ENCODE data around the gene MTMR1.

The MTMR1 gene

GRCh38 chrX:150763303-150763797, 70.2 kb downstream of the MTMR1 start:
- no peak for DNase-seq (ENCODE audit: low read depth)

DNA sequence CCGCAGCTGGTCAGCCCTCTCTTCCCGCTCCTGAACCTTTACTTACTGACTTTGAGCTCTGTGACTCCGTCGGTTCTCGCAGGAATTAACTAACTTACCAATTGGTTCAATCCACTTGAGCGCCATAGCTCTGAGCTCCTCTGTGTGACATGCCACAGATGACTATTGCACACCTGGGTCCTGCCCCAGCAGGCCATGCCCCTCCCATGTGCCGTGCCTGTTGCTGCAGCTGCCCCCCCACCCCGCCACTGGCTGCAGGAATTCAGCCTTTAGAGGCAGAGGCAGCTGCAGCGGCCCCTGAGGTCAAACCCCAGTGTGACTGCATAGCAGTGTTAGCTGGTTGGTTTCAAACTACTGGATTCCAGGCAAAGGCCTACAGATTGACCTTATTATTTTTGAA, 70.6 kb downstream of the MTMR1 start:
- no peak for DNase-seq (ENCODE audit: low read depth)

GRCh38 chrX:150765237-150765636, 72.0 kb downstream of the MTMR1 start:
- DNase-seq (ENCODE audit: low read depth) = no peak

DNA sequence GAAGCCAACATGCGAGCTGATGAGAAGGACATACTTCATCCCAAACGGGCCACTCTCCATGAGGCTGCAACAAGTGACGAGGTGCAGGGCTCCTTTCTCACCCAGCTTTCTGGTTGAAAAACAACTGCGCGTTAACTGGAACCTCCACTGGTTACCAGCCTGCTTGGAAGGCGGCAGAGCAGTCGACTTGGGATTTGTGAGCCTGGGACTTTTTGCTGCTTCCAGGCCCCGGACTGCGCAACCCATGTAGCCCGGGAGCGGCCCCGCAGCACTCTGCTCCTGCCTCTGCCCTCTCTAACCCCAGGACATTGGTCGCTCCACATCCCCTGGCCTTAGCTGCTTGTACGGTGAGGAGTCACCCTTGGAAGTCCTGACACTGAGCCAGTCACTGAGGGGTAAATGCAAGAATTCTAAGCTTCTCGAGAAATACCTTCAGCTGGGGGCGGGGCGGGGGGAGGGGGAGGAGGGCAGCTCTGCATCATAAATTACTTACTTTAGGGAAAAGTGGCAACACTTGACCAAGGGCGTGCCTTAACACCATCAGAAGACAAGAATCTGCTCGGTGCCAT, 72.7 kb downstream of the MTMR1 start:
- no peak for DNase-seq (ENCODE audit: low read depth)

DNA sequence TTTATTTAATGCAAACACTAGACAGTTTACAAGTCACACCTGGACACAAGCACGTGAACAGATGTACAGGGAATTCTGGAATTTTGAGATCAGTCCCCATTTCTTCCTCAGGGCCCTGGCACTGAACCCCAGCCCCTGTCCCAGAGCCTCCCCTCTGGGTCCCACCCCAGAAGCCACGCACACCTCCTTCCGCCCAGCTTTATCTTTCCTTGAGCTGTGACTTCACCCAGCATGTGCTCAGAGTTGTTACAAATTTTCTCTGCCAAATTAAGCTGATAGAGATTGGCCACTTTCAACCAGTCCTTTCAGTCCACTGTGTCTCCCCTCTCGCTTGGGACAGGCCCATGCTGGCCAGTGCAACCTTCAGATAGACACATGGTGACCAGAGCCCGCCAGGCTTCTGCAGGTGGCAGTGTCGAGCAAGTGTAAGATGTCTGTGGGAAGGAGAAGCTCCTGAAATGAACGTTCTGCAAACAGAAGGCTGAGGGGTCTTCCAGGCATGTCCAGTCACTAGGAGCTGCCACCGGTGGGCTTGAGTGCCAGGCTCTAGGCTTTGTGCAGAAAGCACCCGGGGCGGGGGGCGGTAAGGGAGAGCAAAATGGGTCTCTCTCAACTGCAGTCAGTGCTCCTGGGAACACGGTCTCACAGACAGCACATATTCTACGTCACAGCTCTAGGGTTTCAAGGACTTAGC, 73.3 kb downstream of the MTMR1 start:
- DNase-seq (ENCODE audit: low read depth) = no peak

- DNase-seq (ENCODE audit: low read depth) = no peak
Measured at GRCh38 chrX:150767045-150767395, 73.8 kb downstream of the MTMR1 start.

- no peak for DNase-seq (ENCODE audit: low read depth)
Measured at GRCh38 chrX:150767475-150768131, 74.4 kb downstream of the MTMR1 start.

- DNase-seq (ENCODE audit: low read depth) = no peak
Measured at GRCh38 chrX:150768132-150768485, 74.9 kb downstream of the MTMR1 start.

- DNase-seq (ENCODE audit: low read depth) = no peak
Measured at GRCh38 chrX:150768580-150769190, 75.5 kb downstream of the MTMR1 start.

- no peak for DNase-seq (ENCODE audit: low read depth)
Measured at GRCh38 chrX:150769408-150769807, 76.2 kb downstream of the MTMR1 start.

- DNase-seq (ENCODE audit: low read depth) = no peak
Measured at GRCh38 chrX:150770623-150771022, 77.4 kb downstream of the MTMR1 start.

- DNase-seq (ENCODE audit: low read depth) = no peak
Measured at GRCh38 chrX:150771116-150771515, 77.9 kb downstream of the MTMR1 start.

DNA sequence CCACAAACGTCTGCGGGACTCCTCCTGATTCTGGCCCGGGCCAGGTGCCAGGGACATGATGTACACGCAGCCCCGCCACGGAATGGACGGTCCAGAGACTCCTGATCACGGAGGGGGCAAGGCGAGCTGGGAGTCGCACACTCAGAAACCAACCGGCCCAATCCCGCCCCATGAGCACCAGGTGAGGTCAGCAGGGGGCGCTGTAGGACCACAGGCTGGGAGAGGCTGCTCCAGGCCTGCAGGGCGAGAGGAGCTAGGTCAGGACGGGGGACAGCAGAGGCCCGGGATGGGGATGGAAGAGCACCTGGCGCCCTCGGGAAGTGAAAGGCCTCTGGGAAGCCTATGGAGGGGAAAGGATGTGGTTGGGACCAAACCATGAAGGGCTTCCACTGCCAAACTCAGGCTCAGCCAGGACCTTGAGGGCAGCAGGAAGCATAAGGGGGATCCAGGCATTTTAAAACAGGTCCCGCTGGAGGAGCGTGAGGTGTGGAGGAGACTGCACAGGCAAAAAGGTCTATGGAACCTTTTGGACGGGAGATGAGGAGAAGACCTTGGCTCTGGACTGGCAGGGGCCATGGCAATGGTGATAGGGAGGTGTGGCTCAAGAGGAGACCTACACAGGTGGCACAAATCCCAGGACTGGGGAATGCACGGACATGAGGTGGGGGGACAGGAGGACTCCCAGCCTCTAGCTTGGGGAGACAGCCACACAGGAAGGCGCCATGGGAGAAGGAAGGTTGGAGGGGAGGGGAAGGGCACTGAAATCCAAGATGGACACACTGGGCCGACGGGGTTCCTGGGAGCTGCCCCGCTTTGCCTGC, 79.2 kb downstream of the MTMR1 start:
- DNase-seq (ENCODE audit: low read depth) = peak; percentile 63

GRCh38 chrX:150773117-150773516, 79.9 kb downstream of the MTMR1 start:
- DNase-seq (ENCODE audit: low read depth) = no peak

DNA sequence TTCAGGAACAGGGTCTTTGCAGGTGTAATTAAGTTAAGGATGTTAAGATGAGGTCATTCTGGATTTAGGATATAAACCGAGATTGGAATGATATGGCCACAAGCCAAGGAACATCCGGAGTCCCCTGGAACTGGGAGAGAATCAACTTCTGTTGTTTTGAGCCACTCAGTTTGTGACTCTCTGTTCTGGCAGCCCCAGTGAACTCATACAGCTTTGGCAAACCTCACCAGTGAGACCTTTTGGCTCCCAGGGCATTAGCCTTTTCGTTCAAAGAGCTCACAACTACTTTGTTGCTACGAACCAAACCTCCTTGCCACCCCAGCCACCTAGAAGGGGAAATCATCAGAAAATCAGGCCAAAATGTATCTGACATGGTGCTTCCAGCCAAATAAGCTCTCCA, 80.4 kb downstream of the MTMR1 start:
- DNase-seq (ENCODE audit: low read depth) = no peak

GRCh38 chrX:150774798-150775568, 81.8 kb downstream of the MTMR1 start:
- DNase-seq (ENCODE audit: low read depth) = no peak

DNA sequence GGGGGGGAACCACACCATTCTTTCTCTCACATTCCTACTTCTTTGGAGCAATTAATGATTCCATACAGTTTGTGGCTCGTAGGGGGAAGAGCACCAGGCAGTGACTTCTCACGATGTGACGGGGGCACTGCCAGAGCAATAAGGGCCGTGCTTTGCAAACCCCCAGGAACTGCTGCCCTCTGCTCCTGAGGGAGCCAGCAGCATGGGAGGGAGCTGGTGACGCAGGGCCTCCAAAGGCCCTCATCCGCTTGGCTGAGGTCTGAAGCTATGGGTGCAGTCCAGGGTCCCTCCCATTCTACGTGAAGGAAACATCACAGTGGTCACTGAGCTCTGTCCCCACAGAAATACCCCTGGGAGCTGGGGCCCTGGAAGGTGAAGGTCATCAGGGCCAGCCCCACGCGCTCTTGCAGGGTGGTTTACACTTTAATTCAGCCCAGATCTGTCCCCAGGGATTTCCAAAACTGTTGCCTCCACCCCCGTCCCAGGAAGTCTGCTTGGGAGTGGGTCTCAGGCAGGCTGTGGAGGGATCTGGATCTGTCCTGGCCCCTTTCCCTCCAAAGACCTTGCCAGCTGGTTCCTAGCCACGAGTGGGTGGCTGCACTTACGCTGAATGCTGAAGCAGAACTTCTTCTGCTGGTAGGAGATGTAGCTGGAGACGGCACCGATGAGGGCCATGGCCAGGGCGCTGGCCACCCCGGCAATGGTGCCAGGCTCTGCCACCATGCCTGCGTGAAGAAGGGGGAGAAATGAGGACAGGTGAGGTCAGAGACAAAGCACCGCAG, 82.6 kb downstream of the MTMR1 start:
- DNase-seq (ENCODE audit: low read depth) = no peak

- DNase-seq (ENCODE audit: low read depth) = no peak
Measured at GRCh38 chrX:150777328-150777992, 84.3 kb downstream of the MTMR1 start.

DNA sequence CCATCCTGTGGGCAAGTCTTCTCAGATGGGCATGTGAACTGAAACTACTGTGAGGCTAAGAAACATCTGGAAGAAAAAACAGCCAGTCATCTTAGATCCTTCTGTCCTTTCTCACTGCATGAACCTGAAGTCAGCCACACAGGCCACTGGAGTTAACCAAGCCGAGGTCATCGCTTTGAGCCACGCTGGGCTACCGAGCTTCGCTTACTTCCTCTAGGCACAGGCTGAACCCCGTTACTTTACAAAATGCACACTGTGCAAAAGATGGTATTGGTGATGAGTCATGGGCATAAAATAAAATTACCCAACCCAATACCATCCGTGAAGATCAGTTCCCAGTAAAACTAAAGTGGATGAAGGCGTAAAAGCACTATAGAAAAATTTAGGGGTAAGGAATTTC, 86.2 kb downstream of the MTMR1 start:
- no peak for DNase-seq (ENCODE audit: low read depth)

- DNase-seq (ENCODE audit: low read depth) = no peak
Measured at GRCh38 chrX:150781677-150782076, 88.5 kb downstream of the MTMR1 start.

Measured in activated T-helper 9 cell treated with anti-CD3 and anti-CD28 coated beads, Interleukin-2, amount 50 U/mL, for 16 hours (primary cell).